ENCODE data around the gene ZMIZ1.

ZMIZ1 gene

GRCh38 chr10:79069325-79070080, 737 bp downstream of the ZMIZ1 start:
- TF ChIP-seq CTCF (IDR thresholded peaks at IDR 0.05): no peak

- TF ChIP-seq CTCF (IDR thresholded peaks at IDR 0.05): no peak
Measured at GRCh38 chr10:79070081-79070605, 1.4 kb downstream of the ZMIZ1 start.

GRCh38 chr10:79070606-79071395, 2.0 kb downstream of the ZMIZ1 start:
- no peak for TF ChIP-seq CTCF (IDR thresholded peaks at IDR 0.05)

GRCh38 chr10:79071396-79071923, 2.7 kb downstream of the ZMIZ1 start:
- no peak for TF ChIP-seq CTCF (IDR thresholded peaks at IDR 0.05)

GRCh38 chr10:79072041-79072441, 3.3 kb downstream of the ZMIZ1 start:
- no peak for TF ChIP-seq CTCF (IDR thresholded peaks at IDR 0.05)

GRCh38 chr10:79072994-79073645, 4.4 kb downstream of the ZMIZ1 start:
- no peak for TF ChIP-seq CTCF (IDR thresholded peaks at IDR 0.05)

GRCh38 chr10:79073784-79074432, 5.1 kb downstream of the ZMIZ1 start:
- no peak for TF ChIP-seq CTCF (IDR thresholded peaks at IDR 0.05)

All from LNCAP (cell line).